Measurements from ENCODE around the gene PPIL1. TPM values are rescaled to one million over a fixed set of nuclear protein-coding genes. Genes with fewer than 3 reads are reported as not detected.
"Not testable (repeated sequence)": the region's sequence is repeated elsewhere in the genome, so short reads cannot be mapped to it uniquely, and the experiment has no call there.

Gene PPIL1
- 64.3 and 71.7 TPM in 2 replicates for total RNA-seq (2014; rRNA removed; shearing (Covaris generic))

DNA sequence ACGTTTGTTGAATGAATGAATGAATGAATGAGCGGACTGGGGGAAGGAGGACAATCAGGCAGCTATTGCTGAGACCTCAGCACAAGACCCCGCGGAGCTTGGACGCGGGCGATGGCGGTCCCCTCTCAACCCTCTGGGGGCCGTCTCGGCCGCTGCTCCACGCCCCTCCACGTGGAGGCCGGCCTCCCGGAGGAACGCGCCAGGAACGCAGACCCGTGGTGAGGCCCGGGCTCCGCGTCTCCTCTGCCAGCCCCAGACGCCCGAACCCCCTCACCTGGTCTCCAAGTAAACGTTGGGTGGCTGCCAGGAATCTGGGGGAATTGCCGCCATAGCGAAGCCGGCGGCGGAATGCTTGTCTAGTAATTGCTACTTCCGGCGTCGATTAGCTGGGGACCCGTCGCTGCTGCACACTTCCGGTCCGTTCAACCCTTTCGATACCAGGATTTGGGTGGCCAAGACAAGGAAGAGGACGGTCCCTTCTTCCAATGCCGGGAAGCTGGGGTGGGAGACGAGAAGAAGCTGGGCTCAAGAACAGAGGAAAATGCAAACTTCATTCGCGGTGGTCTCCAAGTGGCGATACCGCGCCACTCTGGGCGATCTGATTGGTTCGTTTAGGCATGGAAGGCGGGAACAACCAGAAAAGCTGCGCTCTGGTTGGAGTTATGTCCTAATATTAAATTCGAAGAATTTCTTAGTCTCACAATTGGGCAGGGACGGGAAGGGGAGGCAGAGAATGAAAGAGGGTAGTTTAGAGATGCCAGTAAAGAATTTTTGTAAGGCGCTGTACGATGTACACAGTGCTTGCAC lies at the start of gene PPIL1:
Gene PPIL1, minus strand, starts transcription at position 361 of the 807 bp plus-strand sequence. Its CDS starts 31 bp downstream, at position 330.
- peak; percentile 84 for DNase-seq (ENCODE audit: low spot score)

- DNase-seq (ENCODE audit: low spot score) = no peak
Observed at GRCh38 chr6:36924131-36924530, 49.5 kb upstream of the PPIL1 start.

GRCh38 chr6:36920546-36920945 lies 45.9 kb upstream of the PPIL1 start:
- DNase-seq (ENCODE audit: low spot score) = no peak

DNA sequence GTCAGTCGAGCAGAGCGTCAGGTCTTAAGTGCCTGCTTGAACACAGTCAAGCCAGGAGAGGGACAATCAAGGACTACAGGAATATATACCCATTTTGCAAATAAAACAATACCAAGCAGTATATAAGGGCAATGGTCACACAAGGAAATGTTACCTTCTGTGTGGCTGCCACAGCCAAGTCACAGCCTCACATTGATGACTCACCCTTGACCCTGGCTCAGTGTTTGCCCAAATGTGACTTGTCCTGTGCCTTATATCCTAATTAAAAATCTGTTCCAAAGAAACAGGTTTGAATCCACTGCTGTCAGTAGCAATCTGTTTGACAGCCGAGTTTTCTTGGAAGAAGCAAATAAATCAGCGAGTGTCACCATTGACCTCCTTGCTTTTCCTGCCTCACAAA lies 45.4 kb upstream of the PPIL1 start:
- no peak for DNase-seq (ENCODE audit: low spot score)

DNA sequence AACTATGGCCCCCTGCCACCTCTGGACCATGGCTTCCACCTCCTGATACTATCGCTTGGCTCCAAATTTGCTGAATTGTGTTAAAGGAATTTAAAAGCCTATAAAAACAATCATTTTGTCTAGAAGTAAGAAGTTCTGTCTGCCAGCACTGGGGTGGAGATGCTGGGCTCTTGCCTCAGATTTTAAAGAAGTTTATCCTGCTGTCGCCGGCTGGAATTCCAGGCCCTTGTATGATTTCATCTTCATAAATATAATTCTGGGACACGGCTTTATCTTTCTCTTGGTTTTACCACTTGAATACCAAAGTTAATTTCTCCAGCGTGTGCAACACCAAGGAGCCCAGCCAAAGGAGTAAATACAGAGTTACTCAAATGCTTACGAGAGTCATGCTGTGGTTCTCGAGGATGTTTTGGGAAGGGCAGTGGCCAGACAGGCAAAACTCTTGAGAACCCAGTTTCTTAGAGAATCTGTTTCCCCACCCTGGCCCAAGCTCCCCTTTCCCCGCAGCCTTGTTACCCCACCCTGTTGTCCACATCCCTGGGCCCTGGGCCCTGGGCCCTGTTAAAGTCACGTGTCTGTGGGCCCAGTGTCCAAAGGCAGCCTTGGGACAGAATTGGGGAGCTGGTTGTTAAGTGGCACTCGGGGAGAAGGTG lies 43.1 kb upstream of the PPIL1 start:
- no peak for DNase-seq (ENCODE audit: low spot score)

- DNase-seq (ENCODE audit: low spot score) = no peak
Observed at GRCh38 chr6:36916126-36916525, 41.5 kb upstream of the PPIL1 start.

DNA sequence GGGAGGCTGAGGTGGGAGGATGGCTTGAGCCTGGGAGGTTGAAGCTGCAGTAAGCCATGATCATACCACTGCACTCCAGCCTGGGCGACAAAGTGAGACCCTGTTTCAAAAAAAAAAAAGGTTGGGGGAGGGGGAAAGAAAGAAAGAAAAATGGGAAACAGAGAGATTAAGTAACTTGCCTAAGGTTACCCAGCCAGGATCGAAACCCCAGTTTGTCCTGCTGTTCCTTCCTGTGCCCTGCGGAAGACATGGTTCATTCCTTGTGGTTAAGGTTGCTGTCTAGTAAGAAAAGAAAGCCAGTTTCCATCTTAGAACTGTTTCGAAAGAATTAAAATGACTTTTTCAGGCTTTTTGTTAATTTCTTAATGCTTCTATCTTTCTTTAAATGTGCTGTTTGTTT lies 41.0 kb upstream of the PPIL1 start:
- DNase-seq (ENCODE audit: low spot score) = no peak

GRCh38 chr6:36914227-36914794 lies 39.7 kb upstream of the PPIL1 start:
- peak; percentile 79 for DNase-seq (ENCODE audit: low spot score)

- no peak for DNase-seq (ENCODE audit: low spot score)
Observed at GRCh38 chr6:36913082-36913481, 38.5 kb upstream of the PPIL1 start.

- peak; percentile 87 for DNase-seq (ENCODE audit: low spot score)
Observed at GRCh38 chr6:36912586-36912985, 38.0 kb upstream of the PPIL1 start.

- DNase-seq (ENCODE audit: low spot score) = no peak
Observed at GRCh38 chr6:36912030-36912454, 37.4 kb upstream of the PPIL1 start.

DNA sequence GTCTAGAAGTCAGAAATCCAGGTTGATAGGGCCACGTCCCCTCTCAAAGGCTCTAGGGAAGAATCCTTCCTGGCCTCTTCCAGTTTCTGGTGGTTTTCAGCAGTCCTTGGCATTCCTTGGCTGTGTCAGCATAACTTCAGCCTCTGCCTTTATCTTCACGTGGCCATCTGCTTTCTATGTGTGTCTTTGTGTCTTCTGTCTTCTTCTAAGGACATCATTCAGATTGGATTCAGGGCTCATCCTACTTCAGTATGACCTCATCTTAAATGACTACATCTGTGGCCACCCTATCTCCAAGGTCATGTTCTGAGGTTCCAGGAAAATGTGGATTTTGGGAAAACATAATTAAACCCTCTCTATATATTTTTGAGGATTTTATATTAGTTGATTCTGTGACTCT lies 34.1 kb upstream of the PPIL1 start:
- DNase-seq (ENCODE audit: low spot score) = no peak

DNA sequence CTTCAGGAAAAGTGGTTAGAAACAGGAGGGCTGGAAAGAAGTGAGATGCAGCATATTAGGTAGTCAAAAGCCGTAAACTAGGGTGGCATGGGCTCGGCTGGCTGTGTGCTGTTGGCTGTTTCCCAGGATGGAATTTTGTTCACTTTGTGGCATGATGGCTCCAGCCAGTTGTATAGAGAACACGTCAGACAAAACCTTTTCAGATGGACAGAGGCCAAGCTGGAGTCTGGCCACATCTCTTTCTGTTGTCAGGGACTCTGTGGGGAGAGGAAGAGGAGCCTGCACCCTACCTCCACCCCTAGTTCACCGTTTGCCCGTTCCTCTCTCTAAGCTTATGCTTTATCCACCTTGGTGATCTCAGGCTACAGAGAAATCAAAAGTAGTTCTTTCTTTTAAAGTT lies 33.2 kb upstream of the PPIL1 start:
- peak; percentile 73 for DNase-seq (ENCODE audit: low spot score)

- no peak for DNase-seq (ENCODE audit: low spot score)
Observed at GRCh38 chr6:36906539-36907325, 32.1 kb upstream of the PPIL1 start.

GRCh38 chr6:36904851-36905393 lies 30.3 kb upstream of the PPIL1 start:
- DNase-seq (ENCODE audit: low spot score) = no peak

DNA sequence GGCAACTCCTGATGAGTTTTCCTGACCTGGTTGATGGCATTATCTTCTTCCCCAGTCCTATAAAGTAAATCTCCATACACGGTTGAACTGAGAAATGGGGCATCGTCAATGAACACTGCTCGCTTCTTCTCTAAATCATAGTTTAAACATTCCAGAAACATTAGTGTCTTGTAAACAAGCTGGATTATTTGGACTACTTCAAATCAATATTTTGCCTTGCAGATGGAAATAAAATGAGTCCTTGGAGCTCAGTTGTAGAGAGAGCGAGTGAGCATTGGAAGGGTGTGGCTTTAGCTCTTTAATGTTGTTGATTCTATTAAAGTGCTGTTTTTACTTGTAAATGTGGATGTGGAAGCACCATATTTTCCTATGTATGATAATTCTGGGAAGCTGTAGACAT lies 29.5 kb upstream of the PPIL1 start:
- DNase-seq (ENCODE audit: low spot score) = no peak

DNA sequence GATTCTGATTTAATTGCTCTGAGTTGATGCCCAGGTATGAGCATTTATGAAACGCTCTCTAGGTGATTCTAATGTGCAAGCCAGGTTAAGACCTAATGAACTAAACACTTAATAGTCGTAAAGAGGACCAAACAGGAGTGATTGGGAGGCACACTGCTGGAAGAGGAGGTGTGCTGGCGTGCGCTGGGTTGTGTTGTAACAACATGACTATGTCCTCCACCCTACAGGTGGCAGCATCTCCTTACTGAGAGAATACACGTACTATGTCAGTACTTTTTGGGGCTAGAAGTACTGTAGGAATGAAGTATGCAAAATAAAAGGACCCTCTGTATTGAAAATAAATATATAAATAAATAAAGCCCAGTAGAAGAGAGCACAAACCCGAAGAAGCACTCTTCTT lies 23.0 kb upstream of the PPIL1 start:
- no peak for DNase-seq (ENCODE audit: low spot score)

GRCh38 chr6:36893976-36894932 lies 19.7 kb upstream of the PPIL1 start:
- DNase-seq (ENCODE audit: low spot score) = no peak

GRCh38 chr6:36891153-36891552 lies 16.6 kb upstream of the PPIL1 start:
- DNase-seq (ENCODE audit: low spot score) = not testable (repeated sequence)

- DNase-seq (ENCODE audit: low spot score) = no peak
Observed at GRCh38 chr6:36890112-36890663, 15.6 kb upstream of the PPIL1 start.
